Kidney (tissue), 14 donors: ENCODE measurements around the gene COPS7A. TPM values are rescaled to one million over a fixed set of nuclear protein-coding genes. Genes with fewer than 3 reads are reported as not detected.

Source experiments
- DNase-seq, 5 donors: peaks; one replicate each; pipeline ENCODE4 v3.0.0-alpha.2; 2013 to 2020
- FAIRE-seq: peaks from 2 replicates; lab custom pipeline; 2012; peaks lifted over from hg19 to GRCh38; lab: Jason Lieb, UNC
- H3K27ac ChIP-seq, 2 donors: one replicate each; pipeline ENCODE4 v1.7.0; 2013; ENCODE audit warnings: low read depth in 2 of 2, low read length in 2 of 2, inconsistent platforms in 1 of 2
- H3K27me3 ChIP-seq: one replicate; pipeline ENCODE4 v1.7.1; 2013; ENCODE audit warnings: low read length, inconsistent platforms; ENCODE audit not compliant: control insufficient read depth, insufficient read depth
- H3K36me3 ChIP-seq, 3 donors: one replicate each; pipeline versions ENCODE4 v1.7.0 to v1.7.1; 2013; ENCODE audit warnings: low read length in 3 of 3, control low read depth in 1 of 3, inconsistent platforms in 1 of 3; ENCODE audit not compliant: insufficient read depth in 3 of 3, control insufficient read depth in 2 of 3
- H3K4me1 ChIP-seq, 3 donors: one replicate each; pipeline versions ENCODE4 v1.7.0 to v1.7.1; 2013; ENCODE audit warnings: low read length in 3 of 3, inconsistent platforms in 1 of 3, low read depth in 1 of 3; ENCODE audit not compliant: control insufficient read depth in 2 of 3, insufficient read depth in 2 of 3
- H3K4me3 ChIP-seq, 3 donors: one replicate each; pipeline versions ENCODE4 v1.7.0 to v1.8.1; 2013; ENCODE audit warnings: low read length in 3 of 3, control low read depth in 1 of 3, inconsistent platforms in 1 of 3
- H3K9ac ChIP-seq, 3 donors: one replicate each; pipeline versions ENCODE4 v1.7.0 to v1.7.1; 2013; ENCODE audit warnings: low read length in 3 of 3, control low read depth in 1 of 3, inconsistent platforms in 1 of 3
- H3K9me3 ChIP-seq, 3 donors: one replicate each; pipeline versions ENCODE4 v1.7.0 to v1.7.1; 2013; ENCODE audit warnings: low read length in 3 of 3, control low read depth in 1 of 3, inconsistent platforms in 1 of 3; ENCODE audit not compliant: control insufficient read depth in 2 of 3, insufficient read depth in 1 of 3
- intact Hi-C: fragments of 100-400 bp; cut with DNase I; formaldehyde crosslinking; loops from one replicate; pipeline ENCODE4 v1.11.1; 2022
- polyA plus RNA-seq: library from polyadenylated mRNA; stranded (reverse); fragments of 350-450 nt; fragmentation: Illumina TruSeq; extraction: RNeasy Lipid Tissue Mini Kit (QIAGEN cat#74804); gene quantifications from one replicate; pipeline ENCODE4 v1.2.3, GENCODE V29; 2014; ENCODE audit warnings: low read depth, low replicate concordance; ENCODE audit not compliant: insufficient read depth
- total RNA-seq: library from RNA; stranded (reverse); fragmentation: NEBNext Ultra II Directional; extraction: Animal tissue kit (Norgen Biotek cat#: 25700); gene quantifications from one replicate; pipeline ENCODE4 v1.2.1, GENCODE V29; 2021
- TF ChIP-seq, protein P1 (sequence below): IDR thresholded peaks from 3 replicates; pipeline ENCODE4 v1.5.1; 2012; ENCODE audit warnings: mild to moderate bottlenecking, moderate library complexity, borderline replicate concordance; ENCODE audit not compliant: insufficient read depth; ENCODE audit errors: extremely low read depth
- donor health status: control.
- donor health status: control.
- donor health status: control.
- donor health status: control.
- donor health status: control.
- donor health status: DM: yes; HTN: yes; CAD: no.
- donor health status: Normal renal cell carcinoma (clear cell type).

Gene COPS7A
- total and polyA plus RNA-seq, 2 donors from 2014 or later, result 71.9 to 94.1 TPM

- H3K4me1 ChIP-seq, result peaks cover 0 to 9% (median 4%) of the 10 kb centered on the region in 3 donors
- no peak for FAIRE-seq
- H3K9ac ChIP-seq, result no peak overlapping the region
- no peaks in the 10 kb centered on the region for H3K27me3 ChIP-seq
- H3K9me3 ChIP-seq, result no peaks in the 10 kb centered on the region
- peaks cover 6 to 22% (median 15%) of the 10 kb centered on the region in 3 donors for H3K36me3 ChIP-seq
- intact Hi-C loops, result no loop called here
- DNase-seq, result no peak
- no peak overlapping the region for H3K4me3 ChIP-seq
- TF ChIP-seq, protein P1, sequence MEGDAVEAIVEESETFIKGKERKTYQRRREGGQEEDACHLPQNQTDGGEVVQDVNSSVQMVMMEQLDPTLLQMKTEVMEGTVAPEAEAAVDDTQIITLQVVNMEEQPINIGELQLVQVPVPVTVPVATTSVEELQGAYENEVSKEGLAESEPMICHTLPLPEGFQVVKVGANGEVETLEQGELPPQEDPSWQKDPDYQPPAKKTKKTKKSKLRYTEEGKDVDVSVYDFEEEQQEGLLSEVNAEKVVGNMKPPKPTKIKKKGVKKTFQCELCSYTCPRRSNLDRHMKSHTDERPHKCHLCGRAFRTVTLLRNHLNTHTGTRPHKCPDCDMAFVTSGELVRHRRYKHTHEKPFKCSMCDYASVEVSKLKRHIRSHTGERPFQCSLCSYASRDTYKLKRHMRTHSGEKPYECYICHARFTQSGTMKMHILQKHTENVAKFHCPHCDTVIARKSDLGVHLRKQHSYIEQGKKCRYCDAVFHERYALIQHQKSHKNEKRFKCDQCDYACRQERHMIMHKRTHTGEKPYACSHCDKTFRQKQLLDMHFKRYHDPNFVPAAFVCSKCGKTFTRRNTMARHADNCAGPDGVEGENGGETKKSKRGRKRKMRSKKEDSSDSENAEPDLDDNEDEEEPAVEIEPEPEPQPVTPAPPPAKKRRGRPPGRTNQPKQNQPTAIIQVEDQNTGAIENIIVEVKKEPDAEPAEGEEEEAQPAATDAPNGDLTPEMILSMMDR, result no peak
- H3K27ac ChIP-seq, result no peak overlapping the region
Measured at GRCh38 chr12:6725350-6725749, 1.5 kb downstream of the COPS7A start.

DNA sequence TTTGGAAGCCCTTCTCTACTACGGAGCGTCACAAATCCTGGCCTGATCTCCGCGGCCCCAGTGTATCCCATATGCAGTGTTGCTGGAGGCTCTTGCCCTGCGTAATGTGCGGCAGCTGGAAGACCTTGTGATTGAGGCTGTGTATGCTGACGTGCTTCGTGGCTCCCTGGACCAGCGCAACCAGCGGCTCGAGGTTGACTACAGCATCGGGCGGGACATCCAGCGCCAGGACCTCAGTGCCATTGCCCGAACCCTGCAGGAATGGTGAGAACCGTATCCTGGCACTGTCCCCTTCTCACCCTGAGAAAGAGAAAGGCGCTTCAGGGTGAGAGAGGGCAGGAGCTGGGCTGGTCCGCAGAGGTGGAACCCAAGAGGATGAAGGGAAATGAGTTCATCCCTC is 5.3 kb downstream of the COPS7A start:
- TF ChIP-seq, protein P1, result no peak
- peaks cover 11 to 33% (median 27%) of the 10 kb centered on the region in 3 donors for H3K36me3 ChIP-seq
- no peaks in the 10 kb centered on the region for H3K27me3 ChIP-seq
- DNase-seq (peak in 1 of 5 donors; percentile 51), FAIRE-seq (no peak)
- H3K9me3 ChIP-seq, result no peaks in the 10 kb centered on the region
- H3K4me1 ChIP-seq, result peaks cover 0 to 7% (median 4%) of the 10 kb centered on the region in 3 donors
- intact Hi-C loops, result no loop called here
- no peak overlapping the region for H3K27ac ChIP-seq
- no peak overlapping the region for H3K4me3 ChIP-seq
- no peak overlapping the region for H3K9ac ChIP-seq

- Histone ChIP-seq H3K27ac (no peak overlapping the region), H3K9me3 (no peaks in the 10 kb centered on the region), H3K4me3 (no peak overlapping the region), H3K36me3 (peaks cover 11 to 33% (median 27%) of the 10 kb centered on the region in 3 donors), H3K4me1 (no peaks in the 10 kb centered on the region), H3K27me3 (no peaks in the 10 kb centered on the region), H3K9ac (no peak overlapping the region)
- FAIRE-seq (no peak), DNase-seq (peak in 1 of 5 donors; percentile 14)
- intact Hi-C loops, result no loop called here
- TF ChIP-seq, protein P1, result no peak
Measured at GRCh38 chr12:6730169-6730568, 6.3 kb downstream of the COPS7A start.
